ENCODE results near the gene ZNF205.
"Not testable (repeated sequence)": the region's sequence is repeated elsewhere in the genome, so short reads cannot be mapped to it uniquely, and the experiment has no call there.

Gene ZNF205

DNA sequence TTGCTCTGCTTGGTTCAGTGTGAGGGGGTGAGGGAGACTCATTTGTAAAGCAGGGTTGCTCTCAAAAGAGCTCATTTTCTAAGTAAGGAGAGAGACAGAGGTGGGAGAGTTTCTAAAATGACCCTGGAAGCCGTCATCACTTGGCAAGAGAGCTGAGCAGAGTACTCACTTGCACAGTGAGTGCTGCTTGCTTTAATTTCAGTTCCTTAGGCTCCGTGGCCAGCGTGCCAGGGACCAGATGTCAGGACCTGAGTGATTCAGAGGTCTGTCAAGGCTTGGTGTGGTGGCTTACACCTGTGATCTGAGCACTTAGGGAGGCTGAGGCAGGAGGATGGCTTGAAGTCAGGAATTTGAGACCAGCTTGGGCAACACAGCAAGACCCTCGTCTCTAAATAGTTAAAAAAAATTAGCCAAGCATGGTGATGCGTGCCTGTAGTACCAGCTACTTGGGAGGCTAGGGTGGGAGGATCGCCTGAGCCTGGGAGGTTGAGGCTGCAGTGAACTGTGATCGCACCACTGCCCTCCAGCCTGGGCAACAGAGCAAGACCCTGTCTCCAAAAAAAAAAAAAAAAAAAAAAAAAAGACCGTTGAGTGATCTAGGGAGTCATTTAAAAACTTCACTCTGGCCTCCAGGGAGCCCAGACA lies 10.7 kb downstream of the ZNF205 start:
- DNase-seq (ENCODE audit: low spot score): no peak
- H3K9me3 Mint-ChIP-seq: no peaks in the 10 kb centered on the region
- no peaks in the 10 kb centered on the region for H3K27me3 Mint-ChIP-seq (ENCODE audit: low read depth)
- H3K36me3 Mint-ChIP-seq (ENCODE audit: low read depth): peaks cover 15% of the 10 kb centered on the region
- H3K4me3 Mint-ChIP-seq: peak overlapping the region; percentile 98
- H3K27ac Mint-ChIP-seq: peak overlapping the region; percentile 76
- H3K4me1 Mint-ChIP-seq (ENCODE audit: low read depth): peaks cover 33% of the 10 kb centered on the region

DNA sequence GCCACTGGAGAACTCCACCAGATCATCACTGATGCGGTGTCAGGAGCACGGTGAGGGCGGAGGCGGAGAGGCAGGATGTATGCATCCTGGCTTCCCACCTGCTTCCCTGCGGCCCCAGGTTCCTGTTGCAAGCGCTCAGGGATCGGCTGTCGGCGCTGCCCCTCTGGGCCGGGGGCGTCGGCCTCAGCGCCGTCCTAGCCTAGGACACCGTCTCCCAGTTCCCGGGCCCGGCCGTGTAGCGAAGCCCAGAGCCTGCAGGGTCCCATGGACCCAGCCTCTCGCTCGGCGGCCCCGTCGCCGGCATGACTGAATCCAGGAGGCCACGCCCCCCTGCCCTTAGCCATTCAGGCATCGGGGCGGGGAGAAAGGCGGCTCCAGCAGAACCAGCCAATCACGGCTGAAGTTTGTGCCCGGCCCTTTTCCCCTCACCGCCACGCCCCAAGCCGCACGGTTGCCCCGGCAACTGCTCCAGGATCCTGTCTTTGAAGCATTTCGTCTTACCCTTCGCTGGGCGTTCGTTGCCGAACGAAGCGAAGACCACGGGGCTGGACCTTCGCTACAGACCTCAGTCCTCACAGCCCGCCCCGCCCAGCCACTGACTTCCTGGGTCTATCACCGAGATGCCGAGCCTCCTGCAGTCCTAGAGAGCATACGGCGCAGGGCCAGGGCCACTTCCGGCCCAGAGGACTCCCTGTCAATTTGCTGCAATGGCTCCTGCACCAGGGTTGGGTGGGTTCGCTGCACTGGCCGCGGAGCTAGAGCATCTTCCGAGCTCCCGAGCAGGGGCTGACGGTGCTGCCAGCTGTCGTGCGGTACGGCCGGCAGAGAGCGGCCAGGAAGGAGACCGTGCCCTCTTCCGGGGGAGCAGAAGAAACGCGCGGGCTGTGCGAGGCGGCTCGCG lies 11.8 kb downstream of the ZNF205 start:
- peak; percentile 96 for DNase-seq (ENCODE audit: low spot score)
- H3K4me3 Mint-ChIP-seq: peak overlapping the region; percentile 98
- no peaks in the 10 kb centered on the region for H3K9me3 Mint-ChIP-seq
- H3K4me1 Mint-ChIP-seq (ENCODE audit: low read depth): peaks cover 39% of the 10 kb centered on the region
- no peaks in the 10 kb centered on the region for H3K27me3 Mint-ChIP-seq (ENCODE audit: low read depth)
- H3K27ac Mint-ChIP-seq: peak overlapping the region; percentile 95
- peaks cover 19% of the 10 kb centered on the region for H3K36me3 Mint-ChIP-seq (ENCODE audit: low read depth)

DNA sequence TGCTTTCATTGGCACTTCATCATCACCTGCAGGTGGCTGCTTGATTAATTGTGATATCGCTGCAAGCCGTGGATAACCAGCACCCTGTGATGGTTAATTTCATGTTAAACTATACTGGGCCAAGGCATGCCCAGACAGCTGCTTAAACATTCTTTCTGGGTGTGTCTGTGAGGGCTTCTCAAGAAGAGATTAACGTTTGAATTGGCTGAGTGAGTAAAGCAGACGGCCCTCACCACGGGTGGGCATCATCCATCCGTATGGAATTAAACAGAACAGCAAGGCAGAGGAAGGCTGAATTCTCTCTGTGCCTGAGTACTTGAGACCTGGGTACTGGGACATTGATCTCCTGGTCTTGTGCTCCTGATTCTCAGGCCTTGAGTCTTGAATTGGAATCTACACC lies 15.4 kb downstream of the ZNF205 start:
- DNase-seq (ENCODE audit: low spot score): no peak
- no peak overlapping the region for H3K27ac Mint-ChIP-seq
- H3K36me3 Mint-ChIP-seq (ENCODE audit: low read depth): peaks cover 33% of the 10 kb centered on the region
- peaks cover 50% of the 10 kb centered on the region for H3K4me1 Mint-ChIP-seq (ENCODE audit: low read depth)
- H3K4me3 Mint-ChIP-seq: peak overlapping the region; percentile 79
- H3K9me3 Mint-ChIP-seq: no peaks in the 10 kb centered on the region
- no peaks in the 10 kb centered on the region for H3K27me3 Mint-ChIP-seq (ENCODE audit: low read depth)

DNA sequence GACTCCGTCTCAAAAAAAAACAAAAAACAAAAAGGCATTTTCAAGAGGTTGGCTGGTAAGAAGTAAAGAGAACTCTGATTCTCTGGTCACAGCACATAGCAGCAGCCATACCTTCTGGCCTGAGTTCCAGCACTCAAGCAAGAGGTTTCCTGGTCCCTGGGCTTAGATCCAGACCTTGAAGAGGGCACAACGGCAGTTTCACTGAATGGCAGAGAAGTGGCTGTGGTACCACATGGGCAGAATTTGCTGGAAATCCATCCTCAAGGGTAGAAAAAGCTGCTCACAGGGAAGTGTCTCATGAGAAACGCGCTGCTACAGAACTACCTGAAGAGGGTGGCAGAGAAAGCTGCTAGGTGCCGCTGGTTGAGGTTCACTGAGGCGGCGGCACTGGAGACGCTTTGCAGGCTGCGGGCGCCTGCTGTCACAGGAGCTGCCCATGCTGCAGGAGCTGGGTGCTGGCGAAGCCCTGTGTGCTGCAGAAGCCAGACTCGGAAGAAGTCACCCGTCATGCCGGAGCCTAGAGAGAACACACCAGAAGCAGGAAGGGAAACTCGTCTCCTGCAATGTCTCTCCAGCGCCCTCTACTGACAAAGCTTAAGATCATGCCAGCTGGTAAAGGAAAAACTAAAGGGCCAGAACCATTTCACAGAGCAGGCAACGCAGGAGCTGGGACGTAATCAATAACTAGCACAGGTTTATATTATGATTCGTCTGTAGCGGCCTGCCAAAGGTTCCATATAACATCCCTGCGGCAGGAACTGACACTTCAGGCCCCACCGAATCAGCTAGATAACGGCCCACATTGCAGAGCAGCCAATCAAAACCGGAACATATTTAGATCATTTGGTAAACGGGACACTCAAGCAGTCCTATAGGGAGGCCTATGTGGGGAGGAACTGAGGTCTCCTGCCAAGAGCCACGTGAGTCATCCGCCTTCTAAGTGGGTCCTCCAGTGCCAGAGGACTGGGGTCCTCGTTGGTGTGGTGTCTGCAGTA lies 17.0 kb downstream of the ZNF205 start:
- peak overlapping the region; percentile 88 for H3K27ac Mint-ChIP-seq

DNA sequence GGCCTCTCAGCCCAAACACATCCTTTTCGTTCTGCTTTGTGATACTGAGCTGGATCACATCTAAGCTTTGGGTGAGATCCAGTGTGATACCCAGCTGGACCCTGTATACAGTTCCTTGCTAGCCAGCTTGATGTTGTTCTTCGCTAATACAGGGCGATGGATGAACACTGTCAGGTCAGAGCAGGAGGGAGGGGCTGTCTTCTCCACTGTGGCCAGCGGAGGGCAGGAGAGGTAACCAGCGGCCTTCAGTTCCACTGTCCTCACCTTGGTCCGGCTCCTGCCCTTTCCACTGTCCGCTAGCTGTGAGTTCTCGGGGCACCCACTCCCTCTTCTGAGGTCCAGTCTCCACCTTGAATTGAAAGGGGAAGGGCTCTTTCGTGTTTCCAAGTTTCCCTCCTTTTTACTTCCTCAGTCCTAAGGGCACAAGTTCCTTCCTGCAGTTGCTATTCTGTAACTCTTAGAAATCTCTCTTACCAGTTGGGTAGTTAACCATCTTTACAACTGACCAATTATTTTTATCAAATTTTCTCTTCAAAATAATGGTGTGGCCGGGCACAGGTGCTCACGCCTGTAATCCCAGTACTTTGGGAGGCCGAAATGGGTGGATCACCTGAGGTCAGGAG lies 19.5 kb downstream of the ZNF205 start:
- H3K4me1 Mint-ChIP-seq (ENCODE audit: low read depth): peaks cover 41% of the 10 kb centered on the region

More for the DNA sequence above, 17.0 kb downstream of the ZNF205 start:
- no peaks in the 10 kb centered on the region for H3K9me3 Mint-ChIP-seq
- peaks cover 36% of the 10 kb centered on the region for H3K36me3 Mint-ChIP-seq (ENCODE audit: low read depth)
- DNase-seq (ENCODE audit: low spot score): peak; percentile 77
- no peaks in the 10 kb centered on the region for H3K27me3 Mint-ChIP-seq (ENCODE audit: low read depth)
- peak overlapping the region; percentile 95 for H3K4me3 Mint-ChIP-seq
- peaks cover 48% of the 10 kb centered on the region for H3K4me1 Mint-ChIP-seq (ENCODE audit: low read depth)

DNA sequence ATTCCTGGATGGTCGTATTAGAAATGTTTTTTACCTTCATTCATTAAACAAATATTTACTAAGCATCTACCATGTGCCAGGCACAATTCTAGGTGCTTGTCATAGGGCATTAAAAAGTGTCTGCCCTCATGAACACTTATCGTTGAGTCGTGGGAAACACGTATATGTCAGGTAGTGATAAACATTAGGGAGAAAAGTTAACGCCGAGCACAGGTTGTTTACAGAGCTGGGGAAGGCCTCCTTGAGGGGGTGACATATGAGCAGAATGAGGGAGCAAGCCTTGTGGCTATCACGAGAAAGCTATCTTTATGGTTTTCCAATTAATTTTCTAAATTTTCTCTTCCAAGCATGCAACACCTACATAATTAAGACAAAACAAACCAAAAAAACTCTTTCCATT lies 21.5 kb downstream of the ZNF205 start:
- no peak for DNase-seq (ENCODE audit: low spot score)
- no peaks in the 10 kb centered on the region for H3K9me3 Mint-ChIP-seq
- H3K4me3 Mint-ChIP-seq: peak overlapping the region; percentile 98
- H3K4me1 Mint-ChIP-seq (ENCODE audit: low read depth): peaks cover 31% of the 10 kb centered on the region
- peak overlapping the region; percentile 94 for H3K27ac Mint-ChIP-seq
- H3K27me3 Mint-ChIP-seq (ENCODE audit: low read depth): no peaks in the 10 kb centered on the region
- H3K36me3 Mint-ChIP-seq (ENCODE audit: low read depth): peaks cover 20% of the 10 kb centered on the region

More for the DNA sequence above, 19.5 kb downstream of the ZNF205 start:
- H3K9me3 Mint-ChIP-seq: no peaks in the 10 kb centered on the region
- H3K4me3 Mint-ChIP-seq: peak overlapping the region; percentile 4
- H3K36me3 Mint-ChIP-seq (ENCODE audit: low read depth): peaks cover 26% of the 10 kb centered on the region
- DNase-seq (ENCODE audit: low spot score): peak; percentile 34
- H3K27me3 Mint-ChIP-seq (ENCODE audit: low read depth): no peaks in the 10 kb centered on the region
- peak overlapping the region; percentile 47 for H3K27ac Mint-ChIP-seq

DNA sequence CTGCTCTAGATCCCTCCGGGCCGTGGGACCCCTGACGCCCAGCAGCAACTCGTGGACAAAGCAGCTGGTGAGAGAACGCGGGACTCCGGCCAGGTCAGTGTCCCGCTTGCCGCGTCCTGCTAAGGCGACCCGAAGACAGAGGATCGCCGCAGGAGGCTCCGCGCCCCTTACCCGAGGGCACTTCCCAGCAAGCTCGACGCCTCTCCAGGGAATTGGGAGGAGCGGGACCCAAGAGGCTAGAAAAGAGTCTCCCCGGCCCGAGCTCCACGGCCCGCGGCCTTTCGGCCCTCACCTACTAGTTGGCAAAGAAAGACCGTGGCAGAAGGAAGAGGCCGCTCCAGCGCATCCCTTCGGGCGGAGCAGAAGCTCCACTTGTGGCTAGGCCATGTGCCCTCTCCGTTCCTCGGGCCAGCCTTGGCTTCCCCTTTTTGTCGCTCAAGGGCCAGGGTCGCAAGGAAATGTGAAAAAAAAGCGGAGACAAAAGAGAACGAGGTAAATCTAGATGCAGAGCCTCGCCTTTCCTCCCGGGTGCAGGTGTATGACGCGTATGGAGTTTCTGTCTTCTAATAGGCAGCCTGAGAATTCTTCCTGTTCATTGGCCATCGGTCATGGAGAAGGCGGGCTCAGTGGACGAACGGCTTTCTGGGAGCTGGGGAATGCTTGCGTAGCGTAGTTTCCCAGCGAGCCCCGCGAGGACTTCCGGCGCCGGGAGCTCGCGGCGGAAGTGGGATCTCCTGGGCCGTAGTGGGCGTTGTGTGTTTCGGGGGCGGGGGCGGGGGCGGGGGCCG lies 22.1 kb downstream of the ZNF205 start, which contains the start of gene ZNF213:
Gene ZNF213, plus strand, starts transcription at position 692 of the 788 bp plus-strand sequence. CDS start 2,252 bp downstream, outside the sequence.
- Mint-ChIP-seq H3K4me1 (ENCODE audit: low read depth) (peaks cover 25% of the 10 kb centered on the region), H3K27me3 (ENCODE audit: low read depth) (no peaks in the 10 kb centered on the region), H3K27ac (peak within 1 kb of the TSS; percentile 94), H3K9me3 (no peaks in the 10 kb centered on the region), H3K4me3 (peak within 1 kb of the TSS; percentile 98), H3K36me3 (ENCODE audit: low read depth) (peaks cover 17% of the 10 kb centered on the region)
- DNase-seq (ENCODE audit: low spot score): peak; percentile 93

DNA sequence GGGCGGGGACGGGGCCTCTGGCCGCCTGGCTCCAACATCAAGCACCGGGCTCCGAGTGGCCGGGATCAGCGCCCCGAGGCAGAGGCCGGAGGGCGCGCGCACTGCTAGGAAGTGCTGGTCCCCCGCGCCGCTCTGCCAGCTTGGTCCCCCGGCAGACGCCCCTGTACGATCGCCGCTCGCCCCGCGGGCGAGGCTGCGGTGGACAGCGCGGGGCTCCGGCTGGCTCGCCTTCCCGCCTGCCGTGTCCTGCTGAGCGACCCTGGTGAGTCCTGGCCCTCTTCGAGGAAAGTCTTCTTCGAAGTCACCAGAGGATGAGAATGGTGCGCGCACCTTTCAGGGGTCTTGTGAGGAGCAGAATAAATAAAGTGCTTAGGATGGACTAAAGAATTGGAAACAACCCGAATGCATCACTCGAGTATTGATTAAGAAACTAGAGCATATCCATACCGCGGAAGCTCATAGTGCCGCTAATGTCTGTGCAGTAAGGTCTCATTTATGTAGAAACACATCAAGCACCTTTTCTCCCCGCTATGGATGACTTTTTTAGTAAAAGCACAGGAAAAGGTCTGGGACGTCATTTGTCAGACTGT lies 22.8 kb downstream of the ZNF205 start:
- Mint-ChIP-seq H3K27me3 (ENCODE audit: low read depth) (no peaks in the 10 kb centered on the region), H3K27ac (peak overlapping the region; percentile 86), H3K9me3 (no peaks in the 10 kb centered on the region), H3K36me3 (ENCODE audit: low read depth) (peaks cover 12% of the 10 kb centered on the region), H3K4me3 (peak overlapping the region; percentile 98), H3K4me1 (ENCODE audit: low read depth) (peaks cover 21% of the 10 kb centered on the region)
- DNase-seq (ENCODE audit: low spot score): no peak

DNA sequence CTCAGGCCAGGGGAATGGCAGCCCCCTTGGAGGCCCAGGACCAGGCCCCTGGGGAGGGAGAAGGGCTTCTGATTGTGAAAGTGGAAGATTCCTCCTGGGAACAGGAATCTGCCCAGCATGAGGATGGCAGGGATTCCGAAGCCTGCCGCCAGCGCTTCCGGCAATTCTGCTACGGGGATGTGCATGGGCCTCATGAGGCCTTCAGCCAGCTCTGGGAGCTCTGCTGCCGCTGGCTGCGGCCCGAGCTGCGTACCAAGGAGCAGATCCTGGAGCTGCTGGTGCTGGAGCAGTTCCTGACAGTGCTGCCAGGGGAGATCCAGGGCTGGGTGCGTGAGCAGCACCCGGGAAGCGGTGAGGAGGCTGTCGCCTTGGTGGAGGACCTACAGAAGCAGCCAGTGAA lies 24.9 kb downstream of the ZNF205 start:
- H3K27ac Mint-ChIP-seq: no peak overlapping the region

DNA sequence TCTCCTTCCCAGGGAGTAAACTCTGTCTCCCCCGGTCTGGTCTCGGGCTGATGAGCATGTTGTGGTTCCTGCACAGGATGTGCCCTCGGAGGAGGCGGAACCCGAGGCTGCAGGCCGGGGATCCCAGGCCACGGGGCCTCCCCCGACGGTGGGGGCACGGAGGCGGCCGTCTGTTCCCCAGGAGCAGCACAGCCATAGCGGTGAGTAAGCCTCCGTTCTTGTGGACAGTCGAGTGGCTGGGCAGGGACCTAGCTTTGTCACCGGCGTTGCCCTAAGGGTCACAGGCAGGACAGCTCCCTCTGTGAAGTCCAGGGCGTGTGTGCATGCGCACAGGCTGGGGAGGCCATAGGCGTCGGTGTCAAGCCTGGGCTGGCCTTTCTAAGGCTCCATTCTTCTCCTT lies 26.0 kb downstream of the ZNF205 start:
- H3K36me3 Mint-ChIP-seq (ENCODE audit: low read depth): peaks cover 15% of the 10 kb centered on the region
- H3K9me3 Mint-ChIP-seq: no peaks in the 10 kb centered on the region
- H3K4me3 Mint-ChIP-seq: no peak overlapping the region
- H3K27ac Mint-ChIP-seq: no peak overlapping the region
- no peak for DNase-seq (ENCODE audit: low spot score)
- peaks cover 12% of the 10 kb centered on the region for H3K4me1 Mint-ChIP-seq (ENCODE audit: low read depth)
- no peaks in the 10 kb centered on the region for H3K27me3 Mint-ChIP-seq (ENCODE audit: low read depth)

More for the DNA sequence above, 24.9 kb downstream of the ZNF205 start:
- H3K36me3 Mint-ChIP-seq (ENCODE audit: low read depth): peaks cover 14% of the 10 kb centered on the region
- H3K9me3 Mint-ChIP-seq: no peaks in the 10 kb centered on the region
- H3K4me3 Mint-ChIP-seq: no peak overlapping the region
- peaks cover 15% of the 10 kb centered on the region for H3K4me1 Mint-ChIP-seq (ENCODE audit: low read depth)
- no peaks in the 10 kb centered on the region for H3K27me3 Mint-ChIP-seq (ENCODE audit: low read depth)
- DNase-seq (ENCODE audit: low spot score): no peak

DNA sequence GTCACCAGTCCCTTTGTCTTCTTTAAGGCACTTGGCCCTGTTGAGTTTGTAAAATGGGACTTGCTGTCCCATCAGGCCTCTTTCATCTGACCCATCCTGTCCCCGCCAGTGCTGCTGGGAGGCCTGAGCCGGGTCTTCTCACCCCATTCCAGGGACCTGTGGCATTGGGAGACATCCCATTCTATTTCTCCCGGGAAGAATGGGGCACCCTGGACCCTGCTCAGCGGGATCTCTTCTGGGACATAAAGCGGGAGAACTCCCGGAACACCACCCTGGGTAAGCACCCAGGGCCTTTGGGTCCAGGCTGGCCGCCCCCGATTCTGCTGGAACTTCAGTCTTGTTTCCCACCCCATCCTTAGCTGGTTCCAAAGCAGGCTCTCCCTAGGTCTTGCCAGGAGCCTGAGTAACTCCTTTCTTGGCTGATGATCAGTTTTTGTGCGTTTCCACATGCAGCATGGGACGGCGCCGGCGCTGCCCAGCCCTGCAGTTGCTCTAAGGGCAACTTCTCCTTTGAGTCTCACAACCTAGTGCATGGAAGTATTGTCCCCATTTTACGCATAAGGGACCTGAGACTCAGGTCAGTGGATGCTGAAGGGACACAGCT lies 26.5 kb downstream of the ZNF205 start:
- peaks cover 15% of the 10 kb centered on the region for H3K36me3 Mint-ChIP-seq (ENCODE audit: low read depth)

DNA sequence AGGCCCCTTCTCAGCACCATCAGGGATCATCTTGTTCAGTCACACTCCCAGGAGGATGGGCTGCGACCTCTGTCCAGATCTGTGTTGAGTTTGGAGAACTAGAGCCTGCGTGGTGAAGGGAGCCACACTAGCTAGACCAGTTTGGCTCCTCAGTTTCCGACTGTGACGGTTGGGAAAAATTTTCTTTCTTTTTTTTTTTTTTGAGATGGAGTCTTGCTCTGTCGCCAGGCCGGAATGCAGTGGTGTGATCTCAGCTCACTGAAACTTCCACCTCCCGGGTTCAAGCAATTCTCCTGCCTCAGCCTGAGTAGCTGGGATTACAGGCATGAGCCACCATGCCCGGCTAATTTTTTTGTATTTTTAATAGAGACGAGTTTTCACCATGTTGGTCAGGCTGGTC lies 27.2 kb downstream of the ZNF205 start:
- H3K4me3 Mint-ChIP-seq; H3K9me3 Mint-ChIP-seq; H3K4me1 Mint-ChIP-seq (ENCODE audit: low read depth); H3K27me3 Mint-ChIP-seq (ENCODE audit: low read depth); DNase-seq (ENCODE audit: low spot score); H3K27ac Mint-ChIP-seq: not testable (repeated sequence)
- peaks cover 15% of the 10 kb centered on the region for H3K36me3 Mint-ChIP-seq (ENCODE audit: low read depth)

More for the DNA sequence above, 26.5 kb downstream of the ZNF205 start:
- H3K27me3 Mint-ChIP-seq (ENCODE audit: low read depth): no peaks in the 10 kb centered on the region
- peak overlapping the region; percentile 20 for H3K27ac Mint-ChIP-seq
- H3K4me3 Mint-ChIP-seq: no peak overlapping the region
- no peaks in the 10 kb centered on the region for H3K9me3 Mint-ChIP-seq
- H3K4me1 Mint-ChIP-seq (ENCODE audit: low read depth): peaks cover 10% of the 10 kb centered on the region
- DNase-seq (ENCODE audit: low spot score): no peak

Measured in T-helper 2 cell treated with Interferon-gamma antibody and Interleukin-4, amounts not matched to agents 5 μg/mL and 100 μg/mL, for 36 hours (primary cell).